ENCODE data around the gene POLK. TPM values are rescaled to one million over a fixed set of nuclear protein-coding genes. Genes with fewer than 3 reads are reported as not detected.

Gene POLK
- total RNA-seq, 1 donor = 50.1 TPM

- no peak for TF ChIP-seq CTCF (IDR thresholded peaks at IDR 0.05; ENCODE audit: insufficient read depth, low read depth, low read length)
- no peak for DNase-seq (ENCODE audit: low read depth)
These were observed 119.2 kb downstream of the POLK start for GRCh38 chr5:75630875-75631274.

GRCh38 chr5:75632321-75632720 is 120.6 kb downstream of the POLK start:
- no peak for DNase-seq (ENCODE audit: low read depth)
- no peak for TF ChIP-seq CTCF (IDR thresholded peaks at IDR 0.05; ENCODE audit: insufficient read depth, low read depth, low read length)
- no peak overlapping the region for H3K4me3 ChIP-seq (ENCODE audit: low read depth, low read length)

More at GRCh38 chr5:75630875-75631274, 119.2 kb downstream of the POLK start:
- H3K4me3 ChIP-seq (ENCODE audit: low read depth, low read length) = no peak overlapping the region

GRCh38 chr5:75637949-75638348 is 126.3 kb downstream of the POLK start:
- no peak for DNase-seq (ENCODE audit: low read depth)
- TF ChIP-seq CTCF (IDR thresholded peaks at IDR 0.05; ENCODE audit: insufficient read depth, low read depth, low read length) = no peak
- H3K4me3 ChIP-seq (ENCODE audit: low read depth, low read length) = no peak overlapping the region

- no peak for DNase-seq (ENCODE audit: low read depth)
- no peak for TF ChIP-seq CTCF (IDR thresholded peaks at IDR 0.05; ENCODE audit: insufficient read depth, low read depth, low read length)
- H3K4me3 ChIP-seq (ENCODE audit: low read depth, low read length) = no peak overlapping the region
These were observed 128.0 kb downstream of the POLK start for GRCh38 chr5:75639535-75640311.

GRCh38 chr5:75640395-75640794 is 128.7 kb downstream of the POLK start:
- no peak overlapping the region for H3K4me3 ChIP-seq (ENCODE audit: low read depth, low read length)
- no peak for TF ChIP-seq CTCF (IDR thresholded peaks at IDR 0.05; ENCODE audit: insufficient read depth, low read depth, low read length)
- DNase-seq (ENCODE audit: low read depth) = peak; percentile 64

- DNase-seq (ENCODE audit: low read depth) = no peak
- no peak overlapping the region for H3K4me3 ChIP-seq (ENCODE audit: low read depth, low read length)
- no peak for TF ChIP-seq CTCF (IDR thresholded peaks at IDR 0.05; ENCODE audit: insufficient read depth, low read depth, low read length)
These were observed 129.1 kb downstream of the POLK start for GRCh38 chr5:75640826-75641225.

GRCh38 chr5:75648712-75649111 is 137.0 kb downstream of the POLK start:
- no peak overlapping the region for H3K4me3 ChIP-seq (ENCODE audit: low read depth, low read length)
- no peak for DNase-seq (ENCODE audit: low read depth)
- no peak for TF ChIP-seq CTCF (IDR thresholded peaks at IDR 0.05; ENCODE audit: insufficient read depth, low read depth, low read length)

Data from fibroblast of villous mesenchyme (primary cell).